ENCODE measurements around the gene GAA.

DNA sequence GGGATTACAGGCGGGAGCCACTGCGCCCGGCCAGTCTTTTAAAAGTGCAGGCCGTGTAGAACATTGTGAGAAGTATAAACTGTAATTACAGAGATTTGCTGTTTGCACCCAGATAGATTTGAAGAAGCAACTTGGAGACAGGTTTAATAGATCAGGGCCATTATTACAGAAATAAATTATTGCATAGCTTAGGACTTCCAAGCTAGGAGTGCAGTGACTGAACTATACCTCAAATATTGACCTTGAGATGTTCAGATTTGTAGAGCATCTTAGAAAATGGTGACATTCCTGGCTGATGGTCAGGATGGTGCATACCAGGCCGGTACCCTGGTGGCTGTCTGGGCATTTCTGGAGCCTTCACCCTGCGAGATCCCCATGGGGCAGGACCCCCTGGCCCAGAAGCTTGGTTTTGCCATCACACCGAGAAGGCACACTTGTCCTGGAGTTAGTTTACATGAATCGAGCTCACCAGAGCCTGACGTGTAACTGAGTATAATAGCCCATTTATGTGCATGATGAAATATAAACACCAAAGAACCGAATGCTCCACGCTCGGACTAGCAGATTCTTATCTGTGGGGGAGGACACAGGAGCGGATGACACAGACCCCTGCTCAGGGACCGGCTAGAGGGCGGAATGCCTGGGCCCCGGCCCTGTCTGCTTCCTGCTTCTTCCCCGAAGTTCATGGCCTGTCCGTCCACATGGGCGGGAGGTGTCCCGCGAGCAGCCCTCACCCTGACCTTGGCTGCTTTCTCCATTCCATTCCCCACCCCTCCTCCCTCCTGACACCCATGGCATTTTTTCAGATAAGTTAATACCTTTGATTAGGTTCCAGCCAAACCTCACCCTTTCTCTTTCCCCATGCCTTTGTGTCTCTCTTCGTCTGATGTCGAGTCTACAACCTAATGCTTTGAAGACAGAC, 32.8 kb upstream of the GAA start:
- no peak for TF ChIP-seq CTCF (IDR thresholded peaks at IDR 0.05)
- no peak for TF ChIP-seq EZH2 (IDR thresholded peaks at IDR 0.05)
